GM10266 (cell line): Measurements from ENCODE around the gene POLR1A.

ENCODE experiments used
- DNase-seq: peaks from one replicate; pipeline ENCODE4 v3.0.0; 2012; ENCODE audit errors: extremely low spot score
- TF ChIP-seq, protein P1 (sequence below): IDR thresholded peaks from 2 replicates; pipeline ENCODE4 v1.5.1; 2012; ENCODE audit warnings: mild to moderate bottlenecking, low read depth; ENCODE audit not compliant: control insufficient read depth, insufficient read depth; ENCODE audit errors: missing control alignments

Gene POLR1A

DNA sequence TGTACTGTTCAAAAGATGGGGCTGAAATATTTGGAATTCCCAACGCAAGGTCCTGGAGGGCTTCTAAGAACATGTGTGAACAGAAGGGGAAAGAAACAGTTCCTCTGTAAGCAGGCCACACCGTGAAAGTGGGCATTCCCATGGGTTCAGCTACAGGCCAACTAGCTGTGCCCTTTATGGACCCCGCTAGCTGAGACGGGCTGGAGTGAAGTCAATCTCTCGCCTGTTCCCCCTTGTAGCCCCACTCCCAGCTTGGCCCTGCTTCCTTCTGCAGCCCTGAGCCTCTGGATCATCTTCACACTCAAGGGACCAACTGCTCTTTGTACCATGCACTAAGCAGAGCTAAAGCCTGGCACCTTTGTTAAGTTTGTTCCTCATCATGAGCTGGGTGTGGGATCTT is 55.4 kb downstream of the POLR1A start:
- TF ChIP-seq, protein P1, sequence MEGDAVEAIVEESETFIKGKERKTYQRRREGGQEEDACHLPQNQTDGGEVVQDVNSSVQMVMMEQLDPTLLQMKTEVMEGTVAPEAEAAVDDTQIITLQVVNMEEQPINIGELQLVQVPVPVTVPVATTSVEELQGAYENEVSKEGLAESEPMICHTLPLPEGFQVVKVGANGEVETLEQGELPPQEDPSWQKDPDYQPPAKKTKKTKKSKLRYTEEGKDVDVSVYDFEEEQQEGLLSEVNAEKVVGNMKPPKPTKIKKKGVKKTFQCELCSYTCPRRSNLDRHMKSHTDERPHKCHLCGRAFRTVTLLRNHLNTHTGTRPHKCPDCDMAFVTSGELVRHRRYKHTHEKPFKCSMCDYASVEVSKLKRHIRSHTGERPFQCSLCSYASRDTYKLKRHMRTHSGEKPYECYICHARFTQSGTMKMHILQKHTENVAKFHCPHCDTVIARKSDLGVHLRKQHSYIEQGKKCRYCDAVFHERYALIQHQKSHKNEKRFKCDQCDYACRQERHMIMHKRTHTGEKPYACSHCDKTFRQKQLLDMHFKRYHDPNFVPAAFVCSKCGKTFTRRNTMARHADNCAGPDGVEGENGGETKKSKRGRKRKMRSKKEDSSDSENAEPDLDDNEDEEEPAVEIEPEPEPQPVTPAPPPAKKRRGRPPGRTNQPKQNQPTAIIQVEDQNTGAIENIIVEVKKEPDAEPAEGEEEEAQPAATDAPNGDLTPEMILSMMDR = no peak
- DNase-seq = no peak

DNA sequence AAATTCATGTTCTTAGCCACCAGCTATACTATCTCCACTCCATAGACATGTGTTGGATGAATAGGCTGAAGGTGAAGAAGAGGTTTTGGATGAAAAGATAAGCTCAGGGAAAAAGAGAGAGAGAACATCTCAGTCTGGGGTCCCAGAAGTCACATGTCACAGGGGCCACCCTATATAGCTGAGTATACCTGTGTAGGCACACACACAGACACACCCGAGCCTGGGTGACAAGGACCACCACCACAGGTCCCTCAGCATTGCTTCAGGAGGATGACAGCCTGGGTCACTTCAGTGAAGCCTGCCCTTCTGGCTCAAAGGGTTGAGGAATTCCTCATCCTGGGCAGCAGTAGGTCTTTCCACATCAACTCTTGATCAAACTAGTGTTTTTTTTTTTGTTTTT is 56.2 kb downstream of the POLR1A start:
- TF ChIP-seq, protein P1 = no peak

DNA sequence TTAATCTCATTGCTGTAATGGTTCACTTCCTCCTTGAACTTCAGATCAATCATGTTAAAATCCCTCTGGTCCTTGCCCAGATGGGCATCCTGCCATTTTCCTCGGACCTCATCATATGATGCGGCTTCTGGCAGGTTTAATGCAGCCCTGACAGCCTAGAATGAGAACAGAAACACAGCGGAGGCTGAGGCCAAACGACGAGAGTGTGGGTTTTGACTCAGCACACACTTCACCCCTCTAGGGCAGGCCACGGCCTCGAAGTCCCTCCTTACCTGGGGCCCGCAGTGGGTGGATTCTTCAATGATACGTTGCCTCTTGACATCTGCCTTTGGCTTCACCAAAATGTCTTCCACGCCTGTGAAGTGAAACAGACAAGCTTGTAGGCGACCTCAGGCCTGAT is 56.8 kb downstream of the POLR1A start:
- TF ChIP-seq, protein P1 = no peak
- DNase-seq = no peak

More for the DNA sequence above, 56.2 kb downstream of the POLR1A start:
- DNase-seq = no peak

DNA sequence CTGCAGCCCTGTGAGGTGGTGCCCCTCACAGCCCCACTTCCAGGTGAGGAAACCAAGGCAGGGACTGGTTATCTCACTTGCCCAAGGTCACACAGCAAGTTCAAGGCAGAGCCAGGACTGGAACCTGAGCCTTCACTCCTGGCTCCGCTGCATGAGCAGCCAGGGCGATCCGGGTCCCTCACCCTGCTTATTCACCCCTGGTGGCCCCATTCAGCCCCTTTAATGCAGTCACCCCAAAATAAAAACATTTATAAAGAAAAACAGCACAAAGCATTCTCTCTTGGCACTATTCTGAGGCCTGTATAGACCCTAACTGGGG is 57.3 kb downstream of the POLR1A start:
- no peak for DNase-seq
- TF ChIP-seq, protein P1 = no peak

DNA sequence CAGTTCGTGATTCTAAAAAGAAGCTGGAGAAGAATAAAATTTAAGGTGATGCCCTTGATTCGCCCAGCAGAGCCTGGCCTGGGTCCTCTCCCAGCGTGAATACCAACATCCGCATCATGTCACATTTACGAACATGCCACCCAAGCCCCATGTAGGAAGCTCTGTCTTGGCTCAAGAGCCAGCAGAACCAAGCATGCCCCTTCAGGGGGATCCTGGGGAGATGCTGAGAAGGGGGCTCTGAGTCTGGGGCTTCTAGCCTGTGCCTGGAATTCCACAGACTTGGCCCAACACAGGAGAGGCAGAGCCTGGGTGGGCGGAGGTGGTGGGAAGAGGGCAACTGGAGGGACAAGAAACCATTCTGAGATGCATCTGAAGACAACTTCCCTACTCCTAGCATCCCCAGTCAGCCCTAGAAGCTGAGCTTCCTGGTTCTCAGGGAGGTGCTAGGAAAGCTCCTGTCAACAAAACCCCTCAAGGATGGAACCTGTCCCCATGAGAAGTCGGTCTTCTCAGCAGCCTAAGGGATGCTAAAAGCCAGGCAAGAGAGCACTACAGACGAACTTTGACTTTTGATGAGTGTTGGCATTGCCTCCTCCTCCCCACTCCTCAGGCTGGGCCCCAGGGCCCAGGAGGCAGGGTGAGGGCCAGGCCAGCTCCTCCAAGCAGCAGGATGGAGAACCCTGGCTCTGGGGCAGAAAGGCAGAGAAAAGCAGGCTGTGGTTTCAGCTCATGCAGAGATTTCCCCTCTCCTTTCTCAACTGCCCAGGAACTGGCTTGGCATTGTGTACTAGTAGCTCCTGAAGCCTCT is 57.9 kb downstream of the POLR1A start:
- no peak for DNase-seq
- TF ChIP-seq, protein P1 = no peak

DNA sequence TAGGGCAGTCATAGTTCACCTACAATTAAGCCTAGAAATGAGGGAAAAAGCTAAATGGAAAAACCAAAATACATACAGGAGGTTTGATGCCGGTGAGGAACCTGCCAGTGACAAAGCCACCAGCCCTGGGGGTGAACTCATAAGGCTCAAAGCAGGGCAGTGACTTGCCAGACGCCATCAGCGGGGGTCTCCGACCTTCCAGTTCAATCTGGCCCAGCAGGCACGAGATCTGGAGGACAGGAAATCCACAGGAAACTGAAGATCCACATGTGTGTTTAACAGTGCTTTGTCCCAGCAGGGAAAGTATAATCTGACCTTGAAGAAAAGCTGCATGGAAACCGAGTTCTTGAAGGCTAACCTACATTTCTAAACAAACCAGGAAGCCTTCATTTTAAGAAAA is 60.1 kb downstream of the POLR1A start:
- TF ChIP-seq, protein P1 = no peak
- no peak for DNase-seq

DNA sequence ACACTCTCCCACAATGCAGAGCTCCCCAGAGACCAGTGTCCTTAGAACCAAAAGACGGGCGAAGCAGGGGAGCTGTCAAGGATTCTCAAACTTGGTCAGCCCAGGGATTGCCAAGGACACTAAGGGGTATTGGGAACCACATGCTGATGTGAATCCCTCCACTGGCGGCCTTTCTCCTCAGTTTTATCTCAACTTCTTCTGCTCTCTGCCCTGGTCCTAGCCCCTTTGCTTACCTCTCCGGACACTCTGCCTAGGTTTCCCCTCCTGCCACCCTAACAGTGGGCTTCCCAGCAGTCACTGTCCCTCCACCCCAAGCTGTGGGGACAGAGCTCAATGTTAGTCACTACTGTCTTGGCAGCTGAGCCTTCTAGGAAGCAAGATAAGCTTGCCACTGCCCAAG is 61.1 kb downstream of the POLR1A start:
- TF ChIP-seq, protein P1 = no peak
- no peak for DNase-seq
